ENCODE measurements around the gene PPARGC1A. TPM values are rescaled to one million over a fixed set of nuclear protein-coding genes. Genes with fewer than 3 reads are reported as not detected.

The PPARGC1A gene
- total RNA-seq, 4 donors from 2014 or later, result 5.0 to 13.6 (median 6.4) TPM

DNA sequence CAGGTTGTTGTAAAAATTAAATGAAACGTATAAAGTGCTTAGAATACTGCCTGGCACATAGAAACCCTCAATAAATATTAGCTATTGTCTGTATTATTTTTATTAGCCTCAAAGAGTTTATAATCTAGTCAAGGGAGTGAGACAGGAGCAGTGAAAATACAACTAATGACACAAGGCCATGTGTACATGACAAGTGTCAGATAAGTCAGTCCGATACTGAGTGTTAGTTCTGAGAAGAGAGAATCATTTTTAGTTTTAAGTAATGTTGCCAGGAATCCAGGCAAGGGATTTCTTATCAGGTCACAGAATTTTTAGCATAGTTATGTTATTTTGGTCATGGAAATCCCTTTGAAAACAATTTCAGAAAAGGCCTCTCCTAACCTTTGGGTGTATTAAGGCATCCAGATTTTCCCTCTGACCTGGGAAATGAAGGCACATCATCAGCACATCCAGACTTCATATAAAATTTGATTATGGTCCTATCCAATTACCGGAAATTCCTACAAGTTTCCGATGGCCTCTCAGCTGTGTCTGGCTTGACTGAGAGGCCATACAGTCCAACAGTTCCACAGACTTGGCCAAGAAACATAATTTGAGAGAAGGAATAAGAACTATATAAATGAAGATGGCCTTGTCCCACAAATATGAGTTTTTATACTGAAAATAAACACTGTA lies 35.7 kb downstream of the PPARGC1A start:
- TF ChIP-seq, protein P1, sequence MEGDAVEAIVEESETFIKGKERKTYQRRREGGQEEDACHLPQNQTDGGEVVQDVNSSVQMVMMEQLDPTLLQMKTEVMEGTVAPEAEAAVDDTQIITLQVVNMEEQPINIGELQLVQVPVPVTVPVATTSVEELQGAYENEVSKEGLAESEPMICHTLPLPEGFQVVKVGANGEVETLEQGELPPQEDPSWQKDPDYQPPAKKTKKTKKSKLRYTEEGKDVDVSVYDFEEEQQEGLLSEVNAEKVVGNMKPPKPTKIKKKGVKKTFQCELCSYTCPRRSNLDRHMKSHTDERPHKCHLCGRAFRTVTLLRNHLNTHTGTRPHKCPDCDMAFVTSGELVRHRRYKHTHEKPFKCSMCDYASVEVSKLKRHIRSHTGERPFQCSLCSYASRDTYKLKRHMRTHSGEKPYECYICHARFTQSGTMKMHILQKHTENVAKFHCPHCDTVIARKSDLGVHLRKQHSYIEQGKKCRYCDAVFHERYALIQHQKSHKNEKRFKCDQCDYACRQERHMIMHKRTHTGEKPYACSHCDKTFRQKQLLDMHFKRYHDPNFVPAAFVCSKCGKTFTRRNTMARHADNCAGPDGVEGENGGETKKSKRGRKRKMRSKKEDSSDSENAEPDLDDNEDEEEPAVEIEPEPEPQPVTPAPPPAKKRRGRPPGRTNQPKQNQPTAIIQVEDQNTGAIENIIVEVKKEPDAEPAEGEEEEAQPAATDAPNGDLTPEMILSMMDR (IDR thresholded peaks at IDR 0.05), result no peak
- ATAC-seq (ENCODE audit: low FRiP score) (no peak), DNase-seq (ENCODE audit: low spot score) (no peak)

GRCh38 chr4:23851464-23851863 lies 38.4 kb downstream of the PPARGC1A start:
- TF ChIP-seq, protein P1 (IDR thresholded peaks at IDR 0.05), result no peak
- DNase-seq (ENCODE audit: low spot score) (no peak), ATAC-seq (ENCODE audit: low FRiP score) (no peak)

DNA sequence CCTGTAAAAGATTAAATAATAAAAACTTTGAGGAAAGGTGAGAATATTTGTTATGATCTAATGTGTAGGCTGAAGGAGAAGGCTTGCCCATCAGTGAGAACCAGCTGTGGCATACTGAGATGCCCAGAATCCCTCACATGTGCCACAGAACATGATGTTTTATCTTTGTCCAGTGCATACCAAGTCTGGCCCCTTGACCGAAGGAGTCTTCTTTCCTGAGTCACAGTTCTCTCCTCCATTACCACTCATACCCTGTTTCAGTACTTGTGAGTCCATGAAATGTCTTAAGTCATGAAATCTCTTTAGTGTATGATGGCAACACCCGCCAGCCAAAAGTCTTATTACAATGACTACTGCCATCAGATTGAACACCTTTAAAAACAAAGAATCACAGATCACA lies 42.7 kb downstream of the PPARGC1A start:
- ATAC-seq (ENCODE audit: low FRiP score) (no peak), DNase-seq (ENCODE audit: low spot score) (no peak)
- TF ChIP-seq, protein P1 (IDR thresholded peaks at IDR 0.05), result no peak

GRCh38 chr4:23844961-23845360 lies 44.9 kb downstream of the PPARGC1A start:
- TF ChIP-seq, protein P1 (IDR thresholded peaks at IDR 0.05), result no peak
- DNase-seq (ENCODE audit: low spot score) (no peak), ATAC-seq (ENCODE audit: low FRiP score) (no peak)

- ATAC-seq (ENCODE audit: low FRiP score), result no peak
- TF ChIP-seq, protein P1 (IDR thresholded peaks at IDR 0.05), result no peak
- no peak for DNase-seq (ENCODE audit: low spot score)
These were observed 50.6 kb downstream of the PPARGC1A start for GRCh38 chr4:23839279-23839678.

DNA sequence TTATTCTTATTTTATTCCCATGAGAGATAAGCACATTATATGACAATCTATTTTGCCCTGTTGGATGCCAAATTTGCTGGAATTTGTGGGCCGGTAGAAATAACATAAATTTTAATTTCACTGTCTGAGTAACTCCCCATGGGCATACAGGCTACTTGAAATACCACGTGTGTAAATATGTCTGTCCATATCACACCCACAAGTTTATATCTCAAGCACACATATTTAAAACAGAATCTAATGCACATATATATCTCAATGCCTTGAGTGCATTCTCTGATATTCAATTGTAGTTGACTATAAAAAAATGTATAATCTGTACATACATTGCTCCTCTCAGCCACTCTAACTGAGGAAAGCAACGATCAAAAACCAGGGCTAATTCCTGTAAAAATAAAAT lies 51.2 kb downstream of the PPARGC1A start:
- DNase-seq (ENCODE audit: low spot score), result no peak
- TF ChIP-seq, protein P1 (IDR thresholded peaks at IDR 0.05), result no peak
- no peak for ATAC-seq (ENCODE audit: low FRiP score)

DNA sequence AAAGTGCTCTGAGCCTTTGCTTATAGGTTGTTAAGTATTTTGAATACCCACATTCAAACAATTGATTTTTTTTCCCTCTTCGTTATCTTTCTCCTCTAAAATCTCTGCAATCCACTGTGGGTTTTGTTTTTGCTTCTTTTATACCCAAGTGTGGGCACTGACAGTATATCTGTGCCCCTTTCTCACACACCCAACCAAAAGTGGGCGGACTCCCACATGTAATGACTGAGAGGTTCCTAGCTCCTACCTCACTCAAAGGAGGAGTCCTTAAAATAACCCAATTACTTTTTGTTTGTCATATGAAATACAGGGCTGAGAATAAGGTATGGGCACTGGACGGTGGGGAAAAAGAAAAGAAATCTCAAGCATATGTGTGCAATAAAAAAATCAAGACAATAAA lies 51.7 kb downstream of the PPARGC1A start:
- TF ChIP-seq, protein P1 (IDR thresholded peaks at IDR 0.05), result no peak
- DNase-seq (ENCODE audit: low spot score) (no peak), ATAC-seq (ENCODE audit: low FRiP score) (no peak)
